Measurements from ENCODE around the gene ZAR1.

Gene ZAR1

GRCh38 chr4:48526406-48526805 lies 36.4 kb downstream of the ZAR1 start:
- H3K4me3 Mint-ChIP-seq: no peak overlapping the region
- DNase-seq: no peak
- no peaks in the 10 kb centered on the region for H3K4me1 Mint-ChIP-seq
- peaks cover 70% of the 10 kb centered on the region for H3K36me3 Mint-ChIP-seq (ENCODE audit: low read depth)
- H3K27ac Mint-ChIP-seq: no peak overlapping the region
- TF ChIP-seq CTCF (IDR thresholded peaks at IDR 0.05): no peak
- H3K9me3 Mint-ChIP-seq: no peaks in the 10 kb centered on the region
- H3K27me3 Mint-ChIP-seq (ENCODE audit: low read depth, poor library complexity): no peaks in the 10 kb centered on the region

GRCh38 chr4:48538358-48538757 lies 48.3 kb downstream of the ZAR1 start:
- Mint-ChIP-seq H3K36me3 (ENCODE audit: low read depth) (peaks cover 43% of the 10 kb centered on the region), H3K27ac (peak overlapping the region; percentile 44), H3K27me3 (ENCODE audit: low read depth, poor library complexity) (no peaks in the 10 kb centered on the region), H3K9me3 (no peaks in the 10 kb centered on the region), H3K4me3 (no peak overlapping the region), H3K4me1 (no peaks in the 10 kb centered on the region)
- TF ChIP-seq CTCF (IDR thresholded peaks at IDR 0.05): no peak
- DNase-seq: no peak

GRCh38 chr4:48539597-48539996 lies 49.5 kb downstream of the ZAR1 start:
- no peak for DNase-seq
- H3K4me1 Mint-ChIP-seq: no peaks in the 10 kb centered on the region
- no peak overlapping the region for H3K4me3 Mint-ChIP-seq
- no peaks in the 10 kb centered on the region for H3K9me3 Mint-ChIP-seq
- no peaks in the 10 kb centered on the region for H3K27me3 Mint-ChIP-seq (ENCODE audit: low read depth, poor library complexity)
- peaks cover 41% of the 10 kb centered on the region for H3K36me3 Mint-ChIP-seq (ENCODE audit: low read depth)
- TF ChIP-seq CTCF (IDR thresholded peaks at IDR 0.05): no peak
- H3K27ac Mint-ChIP-seq: no peak overlapping the region

GRCh38 chr4:48542888-48543287 lies 52.8 kb downstream of the ZAR1 start:
- Mint-ChIP-seq H3K36me3 (ENCODE audit: low read depth) (peaks cover 48% of the 10 kb centered on the region), H3K4me3 (no peak overlapping the region), H3K27ac (no peak overlapping the region), H3K27me3 (ENCODE audit: low read depth, poor library complexity) (no peaks in the 10 kb centered on the region), H3K9me3 (no peaks in the 10 kb centered on the region), H3K4me1 (no peaks in the 10 kb centered on the region)
- no peak for TF ChIP-seq CTCF (IDR thresholded peaks at IDR 0.05)
- no peak for DNase-seq

DNA sequence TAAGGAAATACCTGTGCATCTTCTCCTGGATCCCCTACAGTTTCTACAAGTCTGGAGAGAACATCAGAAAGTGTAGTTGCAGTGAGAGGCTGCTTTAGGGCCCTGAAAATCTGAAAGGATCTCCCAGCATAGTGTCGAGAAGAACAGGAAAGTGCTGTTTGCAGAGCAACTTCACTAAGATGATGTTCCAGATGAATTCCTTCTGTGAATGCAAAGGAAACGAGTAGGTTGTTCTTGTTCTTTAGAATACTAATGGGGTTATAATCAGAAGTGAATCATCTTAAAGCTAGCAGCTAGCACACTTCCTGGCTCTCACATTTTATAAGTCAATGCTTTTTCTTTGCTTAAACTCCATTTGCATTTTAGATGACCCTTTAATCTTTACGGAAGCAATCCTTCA lies 53.7 kb downstream of the ZAR1 start:
- no peak for TF ChIP-seq CTCF (IDR thresholded peaks at IDR 0.05)
- Mint-ChIP-seq H3K36me3 (ENCODE audit: low read depth) (peaks cover 55% of the 10 kb centered on the region), H3K9me3 (no peaks in the 10 kb centered on the region), H3K4me3 (no peak overlapping the region), H3K27ac (peak overlapping the region; percentile 24), H3K27me3 (ENCODE audit: low read depth, poor library complexity) (no peaks in the 10 kb centered on the region), H3K4me1 (no peaks in the 10 kb centered on the region)
- DNase-seq: no peak
